ENCODE results near the gene PIGM. TPM values are rescaled to one million over a fixed set of nuclear protein-coding genes. Genes with fewer than 3 reads are reported as not detected.

The PIGM gene
- total and polyA plus RNA-seq, 2 of the 13 experiments (the other 11 are each of a cell fraction or from before 2014, with no cell fraction given): 3.4 to 4.6 TPM

DNA sequence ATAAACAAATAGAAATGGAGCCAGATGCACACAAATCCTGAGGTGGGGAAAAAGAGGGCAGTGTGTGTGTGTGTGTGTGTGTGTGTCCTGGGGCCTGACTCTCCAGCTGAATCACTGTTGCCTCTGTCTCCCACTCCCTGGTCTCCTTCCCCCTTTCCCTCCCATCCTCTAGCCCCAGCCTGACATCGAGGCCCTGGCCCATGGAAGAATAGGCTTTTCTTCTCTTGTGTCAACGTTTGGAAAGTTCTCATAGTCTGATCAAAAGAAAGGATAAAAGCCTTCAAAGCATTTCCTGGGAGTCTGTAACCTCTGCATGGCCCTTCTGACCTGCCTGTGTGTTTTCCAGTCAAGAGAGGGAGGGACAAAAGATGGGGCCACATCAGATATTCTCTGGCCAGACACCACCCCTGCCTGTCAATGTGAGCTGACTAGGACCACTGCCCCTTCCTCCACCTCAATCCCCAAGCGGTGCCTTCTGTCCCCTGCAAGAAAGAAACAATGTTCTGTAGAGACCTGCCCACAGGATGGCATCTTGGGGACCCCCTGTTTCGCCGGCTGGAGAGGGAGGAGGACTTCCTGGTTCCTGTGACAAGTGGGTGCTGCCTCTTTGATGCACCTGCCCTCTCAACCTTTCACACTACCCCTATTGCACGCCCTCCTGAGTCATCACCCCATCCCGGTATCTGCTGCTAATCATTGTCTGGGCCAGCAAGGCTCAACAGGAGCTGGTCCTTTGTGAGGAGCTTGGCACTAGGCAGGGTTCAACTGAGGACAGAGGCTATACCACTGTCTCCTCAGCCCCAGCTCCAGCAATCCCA is 22.0 kb upstream of the PIGM start (continued):
- peak; percentile 94 for TF ChIP-seq RARA (CRISPR knock-in tag; IDR thresholded peaks at IDR 0.05)
- peak; percentile 90 for TF ChIP-seq TCF7L2 (IDR thresholded peaks at IDR 0.05; ENCODE audit: low read depth, low read length)
- TF ChIP-seq PITX1 (CRISPR knock-in tag; IDR thresholded peaks at IDR 0.05): peak; percentile 91
- TF ChIP-seq ZNF33B (CRISPR knock-in tag; IDR thresholded peaks at IDR 0.05): no peak
- no peak for TF ChIP-seq KDM5A (IDR thresholded peaks at IDR 0.05; ENCODE audit: borderline replicate concordance, low read length)
- TF ChIP-seq, protein P1, sequence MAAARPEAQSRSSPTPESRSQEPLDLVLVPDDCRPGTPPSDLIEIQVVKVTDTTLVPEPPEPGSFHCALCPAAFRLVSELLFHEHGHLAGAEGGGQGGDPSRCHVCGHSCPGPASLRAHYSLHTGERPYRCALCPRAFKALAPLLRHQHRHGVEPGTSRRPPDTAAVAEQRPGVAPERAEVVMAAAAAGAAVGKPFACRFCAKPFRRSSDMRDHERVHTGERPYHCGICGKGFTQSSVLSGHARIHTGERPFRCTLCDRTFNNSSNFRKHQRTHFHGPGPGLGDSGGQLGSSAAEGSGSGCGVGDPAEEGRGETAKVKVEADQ (CRISPR knock-in tag; IDR thresholded peaks at IDR 0.05; ENCODE audit: borderline replicate concordance): no peak
- TF ChIP-seq ZSCAN21 (CRISPR knock-in tag; IDR thresholded peaks at IDR 0.05; ENCODE audit: borderline replicate concordance): no peak
- TF ChIP-seq, protein P2, sequence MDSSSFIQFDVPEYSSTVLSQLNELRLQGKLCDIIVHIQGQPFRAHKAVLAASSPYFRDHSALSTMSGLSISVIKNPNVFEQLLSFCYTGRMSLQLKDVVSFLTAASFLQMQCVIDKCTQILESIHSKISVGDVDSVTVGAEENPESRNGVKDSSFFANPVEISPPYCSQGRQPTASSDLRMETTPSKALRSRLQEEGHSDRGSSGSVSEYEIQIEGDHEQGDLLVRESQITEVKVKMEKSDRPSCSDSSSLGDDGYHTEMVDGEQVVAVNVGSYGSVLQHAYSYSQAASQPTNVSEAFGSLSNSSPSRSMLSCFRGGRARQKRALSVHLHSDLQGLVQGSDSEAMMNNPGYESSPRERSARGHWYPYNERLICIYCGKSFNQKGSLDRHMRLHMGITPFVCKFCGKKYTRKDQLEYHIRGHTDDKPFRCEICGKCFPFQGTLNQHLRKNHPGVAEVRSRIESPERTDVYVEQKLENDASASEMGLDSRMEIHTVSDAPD (CRISPR knock-in tag; IDR thresholded peaks at IDR 0.05): no peak; the same call in 1 of the 2 replicates
- TF ChIP-seq KDM5B (CRISPR knock-in tag; IDR thresholded peaks at IDR 0.05; ENCODE audit: borderline replicate concordance): no peak
- TF ChIP-seq RCOR2 (CRISPR knock-in tag; IDR thresholded peaks at IDR 0.05): 0 out of 2 replicates have a peak, but pooled peaks have one; percentile 33
- TF ChIP-seq, protein P3, sequence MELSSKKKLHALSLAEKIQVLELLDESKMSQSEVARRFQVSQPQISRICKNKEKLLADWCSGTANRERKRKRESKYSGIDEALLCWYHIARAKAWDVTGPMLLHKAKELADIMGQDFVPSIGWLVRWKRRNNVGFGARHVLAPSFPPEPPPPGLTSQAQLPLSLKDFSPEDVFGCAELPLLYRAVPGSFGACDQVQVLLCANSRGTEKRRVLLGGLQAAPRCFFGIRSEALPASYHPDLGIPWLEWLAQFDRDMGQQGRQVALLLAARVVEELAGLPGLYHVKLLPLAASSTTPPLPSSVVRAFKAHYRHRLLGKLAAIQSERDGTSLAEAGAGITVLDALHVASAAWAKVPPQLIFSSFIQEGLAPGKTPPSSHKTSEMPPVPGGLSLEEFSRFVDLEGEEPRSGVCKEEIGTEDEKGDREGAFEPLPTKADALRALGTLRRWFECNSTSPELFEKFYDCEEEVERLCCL (CRISPR knock-in tag; IDR thresholded peaks at IDR 0.05; ENCODE audit: borderline replicate concordance): no peak
- peak; percentile 77; the same call in 1 of the 2 replicates for TF ChIP-seq FOSL1 (CRISPR knock-in tag; IDR thresholded peaks at IDR 0.05; ENCODE audit: borderline replicate concordance)
- no peak; the same call in 1 of the 2 replicates for TF ChIP-seq FOXO1 (CRISPR knock-in tag; IDR thresholded peaks at IDR 0.05)
- TF ChIP-seq, protein P4, sequence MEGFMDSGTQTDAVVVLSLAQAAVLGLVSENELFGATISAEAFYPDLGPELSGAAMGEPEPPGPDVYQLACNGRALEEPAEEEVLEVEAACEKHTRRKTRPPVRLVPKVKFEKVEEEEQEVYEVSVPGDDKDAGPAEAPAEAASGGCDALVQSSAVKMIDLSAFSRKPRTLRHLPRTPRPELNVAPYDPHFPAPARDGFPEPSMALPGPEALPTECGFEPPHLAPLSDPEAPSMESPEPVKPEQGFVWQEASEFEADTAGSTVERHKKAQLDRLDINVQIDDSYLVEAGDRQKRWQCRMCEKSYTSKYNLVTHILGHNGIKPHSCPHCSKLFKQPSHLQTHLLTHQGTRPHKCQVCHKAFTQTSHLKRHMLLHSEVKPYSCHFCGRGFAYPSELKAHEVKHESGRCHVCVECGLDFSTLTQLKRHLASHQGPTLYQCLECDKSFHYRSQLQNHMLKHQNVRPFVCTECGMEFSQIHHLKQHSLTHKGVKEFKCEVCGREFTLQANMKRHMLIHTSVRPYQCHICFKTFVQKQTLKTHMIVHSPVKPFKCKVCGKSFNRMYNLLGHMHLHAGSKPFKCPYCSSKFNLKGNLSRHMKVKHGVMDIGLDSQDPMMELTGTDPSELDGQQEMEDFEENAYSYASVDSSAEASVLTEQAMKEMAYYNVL (CRISPR knock-in tag; IDR thresholded peaks at IDR 0.05; ENCODE audit: borderline replicate concordance): peak; percentile 99
- TF ChIP-seq ZNF121 (CRISPR knock-in tag; IDR thresholded peaks at IDR 0.05): no peak
- TF ChIP-seq, protein P5, sequence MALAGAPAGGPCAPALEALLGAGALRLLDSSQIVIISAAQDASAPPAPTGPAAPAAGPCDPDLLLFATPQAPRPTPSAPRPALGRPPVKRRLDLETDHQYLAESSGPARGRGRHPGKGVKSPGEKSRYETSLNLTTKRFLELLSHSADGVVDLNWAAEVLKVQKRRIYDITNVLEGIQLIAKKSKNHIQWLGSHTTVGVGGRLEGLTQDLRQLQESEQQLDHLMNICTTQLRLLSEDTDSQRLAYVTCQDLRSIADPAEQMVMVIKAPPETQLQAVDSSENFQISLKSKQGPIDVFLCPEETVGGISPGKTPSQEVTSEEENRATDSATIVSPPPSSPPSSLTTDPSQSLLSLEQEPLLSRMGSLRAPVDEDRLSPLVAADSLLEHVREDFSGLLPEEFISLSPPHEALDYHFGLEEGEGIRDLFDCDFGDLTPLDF (CRISPR knock-in tag; IDR thresholded peaks at IDR 0.05): no peak
- TF ChIP-seq MATR3 (CRISPR knock-in tag; IDR thresholded peaks at IDR 0.05): no peak
- TF ChIP-seq, protein P6, sequence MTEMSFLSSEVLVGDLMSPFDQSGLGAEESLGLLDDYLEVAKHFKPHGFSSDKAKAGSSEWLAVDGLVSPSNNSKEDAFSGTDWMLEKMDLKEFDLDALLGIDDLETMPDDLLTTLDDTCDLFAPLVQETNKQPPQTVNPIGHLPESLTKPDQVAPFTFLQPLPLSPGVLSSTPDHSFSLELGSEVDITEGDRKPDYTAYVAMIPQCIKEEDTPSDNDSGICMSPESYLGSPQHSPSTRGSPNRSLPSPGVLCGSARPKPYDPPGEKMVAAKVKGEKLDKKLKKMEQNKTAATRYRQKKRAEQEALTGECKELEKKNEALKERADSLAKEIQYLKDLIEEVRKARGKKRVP (CRISPR knock-in tag; IDR thresholded peaks at IDR 0.05): peak in 1 of 2 experiments; percentile 39; a peak in 1 of 4 replicates
- TF ChIP-seq, protein P7, sequence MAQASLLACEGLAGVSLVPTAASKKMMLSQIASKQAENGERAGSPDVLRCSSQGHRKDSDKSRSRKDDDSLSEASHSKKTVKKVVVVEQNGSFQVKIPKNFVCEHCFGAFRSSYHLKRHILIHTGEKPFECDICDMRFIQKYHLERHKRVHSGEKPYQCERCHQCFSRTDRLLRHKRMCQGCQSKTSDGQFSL (CRISPR knock-in tag; IDR thresholded peaks at IDR 0.05): 0 out of 2 replicates have a peak, but pooled peaks have one; percentile 52
- no peak for TF ChIP-seq ZNF567 (CRISPR knock-in tag; IDR thresholded peaks at IDR 0.05; ENCODE audit: borderline replicate concordance)
